Neural cell (in vitro differentiated cells): ENCODE measurements around the gene CYP4F22. TPM values are rescaled to one million over a fixed set of nuclear protein-coding genes. Genes with fewer than 3 reads are reported as not detected.

ENCODE experiments used
- H2AFZ ChIP-seq: fragments of 200-600, 300-800 bp; sonication (generic), shearing (Covaris generic); 2 replicates; pipeline ENCODE4 v1.6.0; 2014; ENCODE audit warnings: low read depth, mild to moderate bottlenecking, antibody characterized with exemption, low read length, moderate library complexity
- H3F3A ChIP-seq: fragments of 200-600 bp; shearing (Covaris generic); 2 replicates; pipeline ENCODE4 v1.6.1; 2016; ENCODE audit warnings: mild to moderate bottlenecking, moderate library complexity, mixed read lengths, antibody characterized with exemption, low read length; ENCODE audit not compliant: insufficient read depth, poor library complexity, severe bottlenecking
- H3K27ac ChIP-seq: fragments of 200-600, 300-800 bp; sonication (generic), shearing (Covaris generic); 2 replicates; pipeline ENCODE4 v1.5.1; 2014; ENCODE audit warnings: mild to moderate bottlenecking, low read length, moderate library complexity
- H3K27me3 ChIP-seq: fragments of 300-800, 200-600 bp; sonication (generic), shearing (Covaris generic); 2 replicates; pipeline ENCODE4 v1.6.0; 2014; ENCODE audit warnings: mild to moderate bottlenecking, low read depth, low read length, moderate library complexity; ENCODE audit not compliant: insufficient read depth
- H3K36me3 ChIP-seq: fragments of 300-800, 200-600 bp; sonication (generic), shearing (Covaris generic); 2 replicates; pipeline ENCODE4 v1.5.1; 2014; ENCODE audit warnings: mild to moderate bottlenecking, antibody characterized with exemption, low read length, moderate library complexity; ENCODE audit not compliant: insufficient read depth
- H3K4me2 ChIP-seq: fragments of 300-800, 200-600 bp; sonication (generic), shearing (Covaris generic); 2 replicates; pipeline ENCODE4 v1.6.0; 2014; ENCODE audit warnings: mild to moderate bottlenecking, low read length
- H3K4me3 ChIP-seq: fragments of 300-800, 200-600 bp; sonication (generic), shearing (Covaris generic); 2 replicates; pipeline ENCODE4 v1.5.1; 2014; ENCODE audit warnings: mild to moderate bottlenecking, low read length, moderate library complexity
- H3K79me2 ChIP-seq: fragments of 200-600 bp; shearing (Covaris generic); replicated peaks from 2 replicates; pipeline ENCODE4 v1.6.0; 2014; ENCODE audit warnings: mild to moderate bottlenecking, low read length, moderate library complexity; ENCODE audit not compliant: insufficient read depth
- H3K9ac ChIP-seq: fragments of 300-800, 200-600 bp; sonication (generic), shearing (Covaris generic); 2 replicates; pipeline ENCODE4 v1.6.1; 2016; ENCODE audit warnings: mild to moderate bottlenecking, low read length, mixed read lengths
- H3K9me2 ChIP-seq: fragments of 200-600 bp; shearing (Covaris generic); 2 replicates; pipeline ENCODE4 v1.6.1; 2016; ENCODE audit warnings: mild to moderate bottlenecking, low read length, mixed read lengths; ENCODE audit not compliant: insufficient read depth
- H3K9me3 ChIP-seq: fragments of 200-600, 300-800 bp; sonication (generic), shearing (Covaris generic); 2 replicates; pipeline ENCODE4 v1.6.1; 2016; ENCODE audit warnings: mild to moderate bottlenecking, mixed run types, low read length, moderate library complexity, mixed read lengths
- H4K20me1 ChIP-seq: fragments of 200-600 bp; shearing (Covaris generic); 2 replicates; pipeline ENCODE4 v1.6.1; 2016; ENCODE audit warnings: mild to moderate bottlenecking, mixed run types; ENCODE audit not compliant: insufficient read depth
- EP300 ChIP-seq: fragments of 450-650 bp; conservative IDR thresholded peaks from 2 replicates; pipeline ENCODE4 v1.6.1; 2014; ENCODE audit warnings: antibody characterized with exemption, mild to moderate bottlenecking, moderate library complexity; ENCODE audit not compliant: poor library complexity, severe bottlenecking
- EZH2 ChIP-seq: fragments of 200-600, 300-800 bp; shearing (Covaris generic), sonication (generic); IDR thresholded peaks from 2 replicates; pipeline ENCODE4 v1.6.1; 2014; ENCODE audit warnings: antibody characterized with exemption, low read length, borderline replicate concordance, mild to moderate bottlenecking; ENCODE audit not compliant: insufficient read depth, poor library complexity, severe bottlenecking
- MXI1 ChIP-seq: fragments of 450-650 bp; conservative IDR thresholded peaks from 2 replicates; pipeline ENCODE4 v1.6.1; 2014; ENCODE audit warnings: antibody characterized with exemption, mild to moderate bottlenecking; ENCODE audit not compliant: poor library complexity, severe bottlenecking
- POLR2AphosphoS5 ChIP-seq: IDR thresholded peaks from 2 replicates; pipeline ENCODE4 v1.6.1; 2012
- RAD21 ChIP-seq: fragments of 450-650 bp; conservative IDR thresholded peaks from 2 replicates; pipeline ENCODE4 v1.6.1; 2014; ENCODE audit warnings: antibody characterized with exemption, mild to moderate bottlenecking, moderate library complexity
- SMC3 ChIP-seq: fragments of 450-650 bp; conservative IDR thresholded peaks from 2 replicates; pipeline ENCODE4 v1.6.1; 2014; ENCODE audit warnings: antibody characterized with exemption, mild to moderate bottlenecking, moderate library complexity; ENCODE audit not compliant: poor library complexity
- TAF1 ChIP-seq: IDR thresholded peaks from 2 replicates; pipeline ENCODE4 v1.6.1; 2012; ENCODE audit warnings: low read depth
- polyA plus RNA-seq: library from polyadenylated mRNA; depleted of rRNA; stranded (reverse); fragments of >200 nt; gene quantifications from 2 replicates; pipeline ENCODE4 v1.2.3, GENCODE V29; 2014
- TF ChIP-seq, protein P1 (sequence below): IDR thresholded peaks from 2 replicates; pipeline ENCODE4 v1.6.1; 2012; ENCODE audit warnings: borderline replicate concordance
- TF ChIP-seq, protein P2 (sequence below): fragments of 450-650 bp; IDR thresholded peaks from 2 replicates; pipeline ENCODE4 v1.5.1; 2014; ENCODE audit warnings: antibody characterized with exemption, mild to moderate bottlenecking, moderate library complexity; ENCODE audit not compliant: poor library complexity, severe bottlenecking

The CYP4F22 gene
- polyA plus RNA-seq, 1 donor from 2014 or later = not detected

DNA sequence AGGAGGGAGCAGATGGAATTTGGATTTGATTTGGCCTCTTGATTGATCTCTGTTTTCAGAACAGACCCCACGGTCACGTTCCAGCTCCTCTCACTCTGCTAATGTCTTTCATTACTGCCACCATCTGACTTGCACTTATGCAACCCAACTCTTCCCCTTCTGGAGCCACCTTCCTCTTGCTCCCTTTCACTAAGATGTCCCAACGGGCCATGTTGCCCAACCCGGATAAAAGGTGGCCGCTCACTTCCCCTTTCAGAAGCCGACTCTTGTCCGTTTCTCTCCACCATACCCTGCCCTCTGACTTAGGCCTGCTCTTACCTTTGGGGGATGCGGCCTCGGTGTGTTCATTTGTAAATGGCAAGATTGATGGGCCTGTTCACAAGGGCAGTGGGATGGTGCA lies 79.3 kb downstream of the CYP4F22 start:
- H3K9ac ChIP-seq = no peak overlapping the region
- no peak overlapping the region for H2AFZ ChIP-seq
- H3K4me2 ChIP-seq = no peak overlapping the region
- no peak overlapping the region for H3K27ac ChIP-seq
- peaks cover 4% of the 10 kb centered on the region for H3K9me3 ChIP-seq
- TF ChIP-seq SMC3 (no peak), POLR2AphosphoS5 (no peak), RAD21 (no peak)
- TF ChIP-seq, protein P1, sequence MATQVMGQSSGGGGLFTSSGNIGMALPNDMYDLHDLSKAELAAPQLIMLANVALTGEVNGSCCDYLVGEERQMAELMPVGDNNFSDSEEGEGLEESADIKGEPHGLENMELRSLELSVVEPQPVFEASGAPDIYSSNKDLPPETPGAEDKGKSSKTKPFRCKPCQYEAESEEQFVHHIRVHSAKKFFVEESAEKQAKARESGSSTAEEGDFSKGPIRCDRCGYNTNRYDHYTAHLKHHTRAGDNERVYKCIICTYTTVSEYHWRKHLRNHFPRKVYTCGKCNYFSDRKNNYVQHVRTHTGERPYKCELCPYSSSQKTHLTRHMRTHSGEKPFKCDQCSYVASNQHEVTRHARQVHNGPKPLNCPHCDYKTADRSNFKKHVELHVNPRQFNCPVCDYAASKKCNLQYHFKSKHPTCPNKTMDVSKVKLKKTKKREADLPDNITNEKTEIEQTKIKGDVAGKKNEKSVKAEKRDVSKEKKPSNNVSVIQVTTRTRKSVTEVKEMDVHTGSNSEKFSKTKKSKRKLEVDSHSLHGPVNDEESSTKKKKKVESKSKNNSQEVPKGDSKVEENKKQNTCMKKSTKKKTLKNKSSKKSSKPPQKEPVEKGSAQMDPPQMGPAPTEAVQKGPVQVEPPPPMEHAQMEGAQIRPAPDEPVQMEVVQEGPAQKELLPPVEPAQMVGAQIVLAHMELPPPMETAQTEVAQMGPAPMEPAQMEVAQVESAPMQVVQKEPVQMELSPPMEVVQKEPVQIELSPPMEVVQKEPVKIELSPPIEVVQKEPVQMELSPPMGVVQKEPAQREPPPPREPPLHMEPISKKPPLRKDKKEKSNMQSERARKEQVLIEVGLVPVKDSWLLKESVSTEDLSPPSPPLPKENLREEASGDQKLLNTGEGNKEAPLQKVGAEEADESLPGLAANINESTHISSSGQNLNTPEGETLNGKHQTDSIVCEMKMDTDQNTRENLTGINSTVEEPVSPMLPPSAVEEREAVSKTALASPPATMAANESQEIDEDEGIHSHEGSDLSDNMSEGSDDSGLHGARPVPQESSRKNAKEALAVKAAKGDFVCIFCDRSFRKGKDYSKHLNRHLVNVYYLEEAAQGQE = no peak
- no peak overlapping the region for H3K4me3 ChIP-seq
- H3K36me3 ChIP-seq = no peaks in the 10 kb centered on the region
- H3K27me3 ChIP-seq = no peaks in the 10 kb centered on the region
- H3K9me2 ChIP-seq = no peaks in the 10 kb centered on the region
- no peaks in the 10 kb centered on the region for H4K20me1 ChIP-seq
- H3F3A ChIP-seq = no peaks in the 10 kb centered on the region
- no peaks in the 10 kb centered on the region for H3K79me2 ChIP-seq

DNA sequence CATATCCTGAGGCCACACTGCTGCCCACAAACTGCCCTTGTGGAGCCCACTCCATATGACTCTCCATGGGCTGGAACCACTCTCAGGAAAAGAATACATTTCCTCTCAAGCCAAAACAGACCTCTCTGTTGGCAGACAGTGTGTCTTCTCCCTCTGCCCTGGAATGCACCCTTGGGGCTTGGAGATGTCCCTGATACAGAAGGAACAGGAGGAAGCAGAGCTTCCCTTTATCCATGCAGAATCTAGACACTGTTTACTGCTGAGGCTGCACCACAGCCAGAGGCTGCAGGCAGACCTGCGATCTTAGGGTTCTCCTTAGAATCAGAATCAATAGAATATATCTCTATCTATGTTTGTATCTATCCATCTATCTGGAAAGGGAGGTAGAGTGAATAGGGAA lies 79.9 kb downstream of the CYP4F22 start:
- Histone ChIP-seq H3K27me3 (no peaks in the 10 kb centered on the region), H3K9me3 (peaks cover 4% of the 10 kb centered on the region)
- TF ChIP-seq RAD21 = no peak
- no peak for TF ChIP-seq TAF1
- TF ChIP-seq, protein P2, sequence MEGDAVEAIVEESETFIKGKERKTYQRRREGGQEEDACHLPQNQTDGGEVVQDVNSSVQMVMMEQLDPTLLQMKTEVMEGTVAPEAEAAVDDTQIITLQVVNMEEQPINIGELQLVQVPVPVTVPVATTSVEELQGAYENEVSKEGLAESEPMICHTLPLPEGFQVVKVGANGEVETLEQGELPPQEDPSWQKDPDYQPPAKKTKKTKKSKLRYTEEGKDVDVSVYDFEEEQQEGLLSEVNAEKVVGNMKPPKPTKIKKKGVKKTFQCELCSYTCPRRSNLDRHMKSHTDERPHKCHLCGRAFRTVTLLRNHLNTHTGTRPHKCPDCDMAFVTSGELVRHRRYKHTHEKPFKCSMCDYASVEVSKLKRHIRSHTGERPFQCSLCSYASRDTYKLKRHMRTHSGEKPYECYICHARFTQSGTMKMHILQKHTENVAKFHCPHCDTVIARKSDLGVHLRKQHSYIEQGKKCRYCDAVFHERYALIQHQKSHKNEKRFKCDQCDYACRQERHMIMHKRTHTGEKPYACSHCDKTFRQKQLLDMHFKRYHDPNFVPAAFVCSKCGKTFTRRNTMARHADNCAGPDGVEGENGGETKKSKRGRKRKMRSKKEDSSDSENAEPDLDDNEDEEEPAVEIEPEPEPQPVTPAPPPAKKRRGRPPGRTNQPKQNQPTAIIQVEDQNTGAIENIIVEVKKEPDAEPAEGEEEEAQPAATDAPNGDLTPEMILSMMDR = no peak
- TF ChIP-seq EP300 = no peak
- no peak for TF ChIP-seq MXI1
- no peak for TF ChIP-seq EZH2
- TF ChIP-seq, protein P1 = no peak

More for the DNA sequence above, 79.9 kb downstream of the CYP4F22 start:
- Histone ChIP-seq H3K9ac (no peak overlapping the region), H3K4me2 (no peak overlapping the region), H2AFZ (no peak overlapping the region), H3F3A (no peaks in the 10 kb centered on the region), H3K4me3 (no peak overlapping the region), H4K20me1 (no peaks in the 10 kb centered on the region), H3K27ac (no peak overlapping the region), H3K36me3 (no peaks in the 10 kb centered on the region), H3K9me2 (no peaks in the 10 kb centered on the region), H3K79me2 (no peaks in the 10 kb centered on the region)
